Stimulated activated CD4-positive, alpha-beta T cell treated with anti-CD3 and anti-CD28 coated beads, Interleukin-4, amount 100 ng/mL, for 24 hours (primary cell): ENCODE data around the gene NCS1.

Source experiments
- DNase-seq: peaks from one replicate; pipeline ENCODE4 v3.0.0-alpha.2; 2020

The NCS1 gene

DNA sequence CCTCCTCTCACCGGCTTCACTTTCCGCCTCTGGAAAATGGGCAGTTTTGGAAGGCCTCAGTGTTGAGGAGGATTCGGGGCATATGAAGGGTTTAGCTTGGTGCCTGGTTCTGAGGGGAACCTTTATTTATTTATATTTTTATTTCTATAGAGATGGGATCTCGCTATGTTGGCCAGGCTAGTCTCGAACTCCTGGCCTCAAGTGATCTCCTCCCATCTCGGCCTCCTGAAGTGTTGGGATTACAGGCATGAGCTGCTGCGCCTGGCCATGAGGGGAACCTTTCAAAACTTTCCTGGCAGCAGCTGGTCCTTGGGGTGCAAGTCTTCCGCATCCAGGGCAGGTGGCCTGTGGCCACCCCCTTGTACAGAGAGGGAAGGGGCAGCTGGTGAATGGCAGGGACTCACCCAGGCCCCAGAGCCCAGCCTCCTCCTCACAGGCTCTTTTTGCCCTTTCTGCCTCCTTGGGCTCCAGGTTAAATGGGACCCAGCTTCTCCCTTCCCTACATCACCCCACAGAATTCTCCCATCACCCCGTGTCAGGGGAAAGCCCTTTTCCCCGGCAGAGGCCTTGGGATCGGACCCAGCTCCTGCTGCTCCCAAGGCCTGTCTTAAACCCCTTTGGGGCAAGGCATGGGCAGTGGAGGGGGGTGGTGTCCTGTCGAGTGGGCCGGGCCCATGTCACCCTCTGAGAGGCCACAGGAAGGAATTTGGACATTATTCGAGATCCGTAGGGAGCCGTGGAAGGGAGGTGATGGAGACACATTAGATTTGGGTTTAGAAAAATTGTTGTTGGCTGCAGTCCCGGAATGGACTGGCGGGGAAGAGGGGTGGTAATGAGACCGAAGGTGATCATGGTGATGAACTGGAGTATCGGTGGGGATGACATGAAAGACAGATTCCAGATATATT, 5.9 kb downstream of the NCS1 start:
- no peak for DNase-seq

DNA sequence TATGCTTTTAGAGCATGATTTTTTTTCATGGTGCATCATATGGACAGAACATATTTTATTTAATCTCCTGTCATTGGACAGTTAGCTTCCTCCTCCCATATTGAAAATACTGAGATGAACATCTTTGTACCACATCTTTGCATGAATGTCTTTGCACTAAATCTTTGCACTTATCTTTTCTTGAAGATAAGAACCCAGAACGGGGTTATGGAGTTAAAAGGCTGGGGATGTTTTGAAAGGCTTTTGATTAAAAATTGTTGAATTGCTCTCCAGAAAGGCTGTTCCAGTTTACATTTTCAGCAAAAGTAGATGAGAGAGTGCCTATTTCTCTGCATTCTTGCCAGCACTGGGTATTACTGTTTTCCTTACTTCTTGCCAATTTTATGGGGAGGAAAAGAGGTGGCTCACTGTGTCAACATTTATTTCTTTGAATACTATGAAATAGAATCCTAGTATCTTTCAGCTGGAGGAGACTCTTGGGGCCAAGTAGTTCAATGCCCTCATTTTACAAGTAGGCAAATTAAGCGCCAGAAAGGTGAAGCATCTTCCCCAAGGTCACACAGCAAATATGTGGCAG, 7.2 kb downstream of the NCS1 start:
- DNase-seq = no peak

DNA sequence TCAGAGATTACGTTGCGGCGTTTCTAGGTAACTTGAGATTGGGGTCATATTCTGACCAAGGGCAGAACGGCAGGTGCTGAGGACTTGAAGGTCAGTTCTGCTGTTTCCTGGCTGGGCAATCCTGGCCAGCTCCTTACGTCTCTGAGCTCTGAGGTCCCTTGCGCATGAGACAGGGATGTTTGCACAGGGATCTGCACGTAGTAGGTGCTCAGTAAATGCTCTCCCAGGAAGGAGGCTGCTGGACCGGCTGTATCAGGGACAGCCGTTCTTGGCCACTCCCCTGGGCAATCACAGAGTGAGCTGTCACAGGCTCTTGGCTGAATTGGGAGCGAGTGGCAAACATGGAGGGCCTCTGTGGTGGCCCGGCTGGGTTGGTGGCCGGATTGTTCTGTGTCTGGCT, 8.3 kb downstream of the NCS1 start:
- no peak for DNase-seq

DNA sequence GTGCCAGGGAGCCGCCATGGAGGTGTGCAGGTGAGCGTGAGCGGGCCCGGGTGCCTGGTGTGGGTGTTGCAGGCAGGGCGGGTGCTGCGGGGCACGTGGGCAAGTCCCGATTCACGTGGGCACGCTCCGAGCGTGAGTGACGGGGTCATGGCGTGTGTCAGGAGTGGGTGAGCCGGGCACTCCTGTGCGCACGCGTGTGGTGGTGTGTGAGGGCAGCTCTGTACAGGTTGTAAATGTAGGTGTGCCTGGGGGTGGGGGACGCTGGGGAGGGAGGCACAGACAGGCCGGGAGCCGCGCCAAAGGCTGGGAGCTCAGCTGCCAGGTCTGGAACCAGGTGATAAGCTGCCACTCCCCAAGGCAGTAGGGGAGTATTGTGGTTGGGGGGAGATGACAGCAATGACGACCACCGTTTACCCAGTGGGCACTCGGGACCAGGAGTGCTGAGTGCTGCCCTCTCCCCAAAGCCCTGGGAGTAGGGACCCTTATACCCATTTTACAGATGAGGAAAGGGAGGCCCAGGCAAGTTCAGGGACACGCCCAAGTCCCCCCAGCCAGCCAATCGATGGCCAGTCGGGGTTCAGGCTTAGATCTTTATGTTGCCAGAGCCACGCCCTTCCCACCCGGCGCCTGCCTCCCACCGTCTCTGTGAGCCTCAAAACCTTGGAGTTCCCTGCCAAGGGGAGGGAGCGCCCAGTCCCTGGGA, 9.6 kb downstream of the NCS1 start:
- DNase-seq = no peak

DNA sequence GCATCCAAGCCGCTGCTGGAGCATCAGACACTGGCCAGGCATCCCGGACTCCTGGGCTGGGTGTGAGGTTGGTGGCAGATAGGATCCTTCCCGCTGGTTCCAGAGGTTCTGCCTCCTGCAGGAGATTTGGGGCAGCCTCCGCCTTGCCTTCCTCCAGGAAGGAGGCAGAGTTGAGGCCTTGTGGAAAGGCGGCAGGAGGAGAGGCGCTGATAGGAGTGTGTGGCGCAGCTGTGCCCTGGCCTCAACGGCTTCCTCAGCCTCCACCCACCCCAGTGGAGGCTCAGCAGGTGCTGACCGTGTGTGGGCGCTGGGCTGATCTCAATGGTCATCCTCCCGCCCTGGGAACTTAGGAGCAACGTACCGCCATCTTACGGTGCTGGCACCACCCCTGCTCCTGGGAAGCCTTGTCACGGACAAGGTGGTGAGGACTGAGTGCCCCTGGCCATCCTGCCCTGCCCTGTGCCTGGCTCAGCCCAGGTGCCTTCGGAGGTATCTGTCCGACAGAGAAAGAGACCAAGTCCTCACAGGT, 10.2 kb downstream of the NCS1 start:
- no peak for DNase-seq

DNA sequence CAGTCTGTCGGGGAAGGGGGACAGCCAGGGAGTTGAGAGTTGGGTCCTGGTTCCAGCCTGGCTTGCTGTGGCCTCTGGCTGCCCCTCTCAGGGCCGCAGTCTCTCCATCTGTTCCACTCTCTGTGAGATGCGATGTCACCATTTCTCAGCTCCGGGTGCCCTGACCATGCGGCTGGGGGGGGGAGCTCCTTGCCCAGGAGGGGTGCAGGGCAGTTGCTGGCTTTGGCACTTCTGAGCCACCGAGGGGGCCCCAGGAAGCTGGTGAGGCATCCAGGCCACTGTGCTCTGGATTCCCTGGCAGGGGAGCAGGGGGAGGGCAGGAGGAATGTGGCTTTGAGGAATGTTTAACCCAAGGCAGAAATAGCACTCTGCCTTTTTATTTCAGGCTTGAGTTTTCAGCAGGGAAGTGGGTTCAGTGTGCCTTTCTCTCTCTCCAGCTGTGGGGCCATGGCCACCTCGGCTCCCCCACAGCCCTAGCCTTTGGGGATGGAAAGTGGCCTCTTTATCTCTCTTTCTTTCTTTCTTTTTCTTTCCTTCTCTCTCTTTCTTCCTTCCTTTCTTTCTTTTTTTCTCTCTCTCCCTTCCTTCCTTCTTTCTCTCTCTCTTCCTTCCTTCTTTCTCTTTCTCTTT, 11.0 kb downstream of the NCS1 start:
- DNase-seq = no peak

DNA sequence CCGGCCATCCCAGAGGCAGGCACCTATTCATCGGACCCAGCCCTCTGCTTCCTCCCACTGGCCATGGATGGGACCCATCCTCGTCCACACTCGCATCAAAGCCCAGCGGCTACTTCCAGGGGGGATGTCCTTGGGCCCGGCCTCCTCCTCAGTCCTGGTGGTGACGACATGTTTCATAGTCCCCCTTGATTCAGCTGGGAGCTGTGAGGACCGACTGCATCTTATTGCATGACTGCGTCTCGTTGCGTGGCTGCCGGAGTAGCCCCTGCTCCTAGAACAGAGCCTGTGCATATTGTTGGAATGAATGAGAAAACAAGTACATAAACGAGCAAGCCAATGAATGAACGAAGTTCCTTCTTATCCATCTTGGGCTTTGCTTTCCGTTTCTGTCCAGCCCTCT, 12.8 kb downstream of the NCS1 start:
- DNase-seq = no peak

DNA sequence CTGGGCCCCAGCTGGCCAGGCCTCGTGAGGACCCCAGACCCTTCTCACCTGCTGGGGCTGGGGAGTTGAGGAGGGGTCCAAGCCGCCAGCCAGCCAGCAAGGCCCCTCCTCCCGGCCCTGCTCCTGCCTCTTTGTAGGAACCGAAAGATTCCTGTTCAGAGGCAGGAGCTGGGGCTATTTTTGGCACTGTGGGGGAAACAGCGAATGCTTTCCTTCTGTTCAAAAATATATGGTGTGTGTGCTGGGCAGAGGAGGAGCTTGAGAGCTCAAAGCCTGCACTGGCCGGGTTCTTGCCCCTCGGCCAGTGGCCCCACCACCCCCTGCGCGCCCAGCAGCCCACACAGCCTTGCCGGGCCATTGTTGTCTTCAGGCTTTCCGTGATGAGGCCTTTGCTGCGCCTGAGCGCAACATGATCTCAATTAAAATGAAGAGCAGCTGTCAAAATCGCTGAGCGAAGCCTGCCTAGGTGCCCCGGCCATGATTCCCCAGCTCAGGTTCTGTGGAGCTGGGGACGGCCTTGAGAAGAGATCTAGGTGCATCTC, 13.4 kb downstream of the NCS1 start:
- DNase-seq = no peak

DNA sequence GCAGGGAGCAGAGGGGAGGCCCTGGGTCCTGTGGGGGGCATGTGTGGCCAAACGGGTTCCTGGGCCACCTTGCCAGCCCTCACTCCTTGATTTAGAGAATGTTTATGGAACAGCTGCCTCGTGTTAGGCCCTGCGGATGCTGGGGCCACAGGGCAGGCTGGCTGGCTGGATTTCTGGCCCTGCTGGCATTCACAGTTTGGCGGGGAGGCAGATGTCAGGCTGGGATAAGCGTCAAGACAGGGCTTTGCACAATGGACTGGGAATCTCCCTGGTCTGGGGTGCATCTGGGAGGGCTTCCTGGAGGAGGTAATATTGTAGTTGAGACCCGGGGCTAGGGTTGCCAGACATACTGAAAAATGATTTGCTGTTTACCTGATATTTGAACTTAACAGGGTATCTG, 13.8 kb downstream of the NCS1 start:
- no peak for DNase-seq

DNA sequence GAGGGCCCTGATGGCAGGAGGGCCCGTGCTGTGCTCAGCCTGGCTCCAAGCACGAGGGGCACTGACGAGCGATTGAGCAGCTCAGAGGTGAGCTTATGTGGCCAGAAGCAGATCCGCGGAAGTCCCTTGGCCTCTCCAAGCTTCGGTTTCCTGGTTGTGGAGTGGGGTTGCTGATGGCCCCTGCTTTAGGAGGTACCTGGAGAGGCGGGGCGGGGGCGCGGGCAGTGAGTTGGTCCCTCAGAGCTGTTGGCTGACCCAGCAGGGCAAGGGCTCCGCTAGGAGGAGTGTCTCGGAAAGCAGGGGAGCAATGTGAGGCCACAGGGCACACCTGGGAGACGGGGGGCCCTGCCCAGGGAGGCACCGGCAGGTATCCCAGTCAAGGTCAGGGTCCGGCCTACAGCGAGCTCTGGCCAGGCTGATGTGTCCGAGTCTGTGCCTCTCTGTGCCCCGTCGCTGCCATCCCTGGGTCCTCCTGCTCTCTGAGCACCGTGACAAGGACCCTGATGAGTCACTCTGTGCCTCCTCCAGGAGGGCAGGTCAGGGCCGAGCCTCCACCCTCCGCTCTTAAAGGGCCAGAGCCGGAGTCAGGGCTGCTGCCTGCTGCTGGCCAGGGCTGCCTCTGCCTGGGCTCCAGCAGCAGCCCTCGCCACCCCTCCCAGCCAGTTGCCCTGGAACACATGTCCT, 14.8 kb downstream of the NCS1 start:
- no peak for DNase-seq

DNA sequence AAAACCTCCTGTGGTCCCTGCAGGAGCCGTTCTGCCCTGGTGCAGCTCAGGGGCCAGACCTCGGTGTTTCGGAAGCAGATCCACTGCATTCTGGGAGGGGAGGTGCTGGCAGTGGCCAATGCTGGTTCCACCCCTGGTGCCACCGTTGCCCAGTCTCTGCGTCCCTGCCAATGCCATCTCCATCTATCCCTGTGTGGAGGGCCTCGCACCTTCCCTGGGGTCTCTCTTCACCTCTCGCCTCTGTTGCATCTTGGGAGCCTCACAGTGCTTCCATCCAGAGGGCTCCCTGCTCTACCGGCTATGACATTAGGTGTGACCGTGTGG, 15.3 kb downstream of the NCS1 start:
- DNase-seq = no peak

DNA sequence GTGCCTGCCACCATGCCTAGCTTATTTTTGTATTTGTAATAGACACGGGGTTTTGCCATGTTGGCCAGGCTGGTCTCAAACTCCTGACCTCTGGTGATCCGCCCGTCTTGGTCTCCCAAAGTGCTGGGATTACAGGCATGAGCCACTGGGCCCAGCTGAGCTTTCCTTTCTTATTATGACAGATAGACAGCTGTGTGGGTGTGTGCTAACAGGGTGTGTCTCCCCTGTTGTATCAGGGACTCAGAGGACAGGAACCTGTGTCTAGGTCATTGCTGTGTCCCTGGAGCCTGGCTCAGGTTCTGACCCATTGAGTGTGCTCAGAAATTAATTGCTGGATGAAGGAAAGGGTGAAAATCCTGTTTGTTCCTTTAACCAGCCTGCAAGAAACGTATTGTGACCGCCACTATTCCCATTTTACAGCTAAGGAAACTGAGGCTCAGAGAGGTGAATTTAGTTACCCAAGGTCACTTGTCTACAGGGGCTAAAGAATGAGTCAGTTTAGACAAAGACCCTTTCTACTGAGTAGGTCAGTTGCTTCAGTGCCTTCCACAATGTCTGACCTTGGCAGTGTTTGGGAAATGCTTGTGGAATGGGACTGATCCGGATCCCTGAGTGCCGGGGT, 16.8 kb downstream of the NCS1 start:
- DNase-seq = no peak

DNA sequence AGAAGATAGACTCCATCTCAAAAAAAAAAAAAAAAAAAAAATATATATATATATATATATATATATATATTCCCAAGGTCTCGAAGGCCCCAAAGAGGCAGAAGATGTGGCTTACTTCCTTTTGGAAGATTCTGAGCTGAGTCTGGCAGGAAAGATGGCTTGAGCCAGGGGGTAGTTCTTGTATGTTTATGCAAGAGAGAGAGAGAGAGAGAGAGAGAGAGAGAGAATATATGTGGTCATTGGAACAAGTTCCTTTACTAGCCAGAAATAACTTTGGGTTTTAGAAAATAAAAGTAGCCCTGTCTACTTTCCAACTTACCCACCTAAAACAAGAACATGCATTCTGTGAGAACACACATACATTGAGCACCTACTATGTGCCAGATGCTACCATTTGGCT, 17.6 kb downstream of the NCS1 start:
- DNase-seq = no peak

DNA sequence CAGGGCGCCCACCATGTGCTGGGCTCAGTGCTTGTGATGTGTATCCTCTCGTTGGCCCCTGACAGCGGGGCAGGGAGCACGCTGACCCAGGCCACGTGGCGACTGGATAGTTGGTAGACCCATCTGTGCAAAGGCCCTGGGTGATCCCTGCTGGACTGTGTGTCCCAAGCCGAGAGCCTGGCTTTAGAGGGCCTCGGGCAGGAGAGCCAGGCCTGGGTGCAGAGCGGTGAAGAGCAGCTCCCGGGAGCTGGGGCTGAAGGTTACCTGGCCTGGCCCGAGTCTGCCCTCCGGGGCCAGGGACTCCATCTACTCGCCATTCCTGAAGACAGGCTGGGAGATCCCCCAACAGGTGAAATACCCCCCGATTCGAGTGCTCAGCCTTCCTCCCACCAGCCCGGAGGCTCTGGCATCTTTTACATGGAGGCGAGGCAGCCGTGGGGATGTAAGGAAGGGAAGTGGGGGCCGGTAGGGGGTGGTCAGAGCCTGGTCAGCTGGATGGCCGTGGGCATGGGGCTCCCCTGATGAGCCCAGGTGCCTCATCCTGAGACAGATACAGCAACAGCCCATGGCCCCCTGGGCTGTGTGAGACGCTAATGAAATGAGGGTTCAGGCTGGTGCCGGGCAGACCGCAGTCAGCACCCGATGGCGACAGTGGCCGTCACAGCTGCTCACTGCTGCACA, 19.0 kb downstream of the NCS1 start:
- DNase-seq = no peak

DNA sequence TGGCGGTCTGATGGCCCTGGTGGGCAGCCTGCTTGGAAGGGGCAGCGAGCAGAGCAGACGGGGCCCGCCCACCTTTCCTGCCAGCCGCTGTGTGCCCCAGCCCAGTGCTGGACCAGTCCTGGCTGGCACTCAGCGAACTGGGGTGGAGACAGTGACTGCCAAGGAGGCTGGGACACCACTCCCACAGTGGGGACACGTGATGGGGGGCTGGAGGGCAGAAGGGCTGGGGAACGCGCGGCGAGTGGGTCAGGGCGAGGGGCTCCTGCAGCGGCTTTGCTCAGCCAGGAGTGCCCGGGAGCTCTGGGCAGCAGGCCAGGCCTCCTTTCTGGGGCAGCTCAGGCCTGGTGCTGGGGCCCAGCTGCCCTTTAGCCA, 19.5 kb downstream of the NCS1 start:
- no peak for DNase-seq

DNA sequence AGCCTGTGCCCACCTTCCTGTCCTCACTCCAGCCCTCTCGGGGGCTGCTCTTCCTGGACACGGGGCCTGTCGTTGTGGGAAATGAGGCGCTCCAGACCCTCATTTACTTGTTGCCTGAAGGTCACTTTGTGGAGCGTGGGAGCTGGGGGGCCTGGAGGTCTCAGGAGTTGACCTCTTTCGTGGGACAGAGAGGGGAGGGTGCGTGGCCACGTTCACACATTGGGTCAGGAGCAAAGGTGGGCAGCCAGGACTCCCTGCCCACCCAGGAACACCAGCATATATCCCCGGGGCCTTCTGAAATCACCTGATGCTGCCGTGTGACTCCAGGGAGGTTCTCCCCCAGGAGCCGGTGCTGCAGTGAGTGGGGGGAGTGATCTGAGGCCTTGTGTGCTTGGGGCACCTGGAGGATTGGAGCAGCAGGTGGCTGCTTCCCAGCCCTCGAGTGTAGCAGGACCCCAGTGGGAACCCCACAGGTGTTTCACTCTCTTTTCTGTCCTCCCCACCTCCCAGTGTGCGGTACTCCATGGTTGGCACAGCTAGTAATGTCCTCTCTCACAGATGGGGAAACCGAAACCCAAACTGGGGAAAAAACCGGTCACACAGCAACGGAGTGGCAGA, 20.3 kb downstream of the NCS1 start:
- DNase-seq = no peak

DNA sequence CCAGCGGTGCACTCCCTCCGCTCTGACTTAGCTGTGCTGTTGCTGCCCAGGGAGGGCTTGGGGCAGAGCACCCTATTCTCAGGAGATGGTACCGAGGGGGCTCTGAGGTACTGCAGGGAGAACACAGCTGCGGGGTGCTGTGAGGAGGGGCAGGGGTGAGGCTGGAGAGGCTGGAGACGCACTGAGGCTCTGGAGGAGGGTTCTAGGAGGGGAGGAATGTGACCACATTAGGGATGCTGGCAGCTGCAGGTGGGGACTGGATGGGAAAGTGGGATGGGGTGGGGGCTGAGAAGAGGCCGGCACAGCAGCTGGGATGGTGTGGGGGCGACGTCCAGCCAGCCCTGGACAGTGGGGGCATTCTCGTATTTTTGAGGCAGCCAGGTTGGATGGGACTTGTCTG, 20.9 kb downstream of the NCS1 start:
- DNase-seq = no peak

DNA sequence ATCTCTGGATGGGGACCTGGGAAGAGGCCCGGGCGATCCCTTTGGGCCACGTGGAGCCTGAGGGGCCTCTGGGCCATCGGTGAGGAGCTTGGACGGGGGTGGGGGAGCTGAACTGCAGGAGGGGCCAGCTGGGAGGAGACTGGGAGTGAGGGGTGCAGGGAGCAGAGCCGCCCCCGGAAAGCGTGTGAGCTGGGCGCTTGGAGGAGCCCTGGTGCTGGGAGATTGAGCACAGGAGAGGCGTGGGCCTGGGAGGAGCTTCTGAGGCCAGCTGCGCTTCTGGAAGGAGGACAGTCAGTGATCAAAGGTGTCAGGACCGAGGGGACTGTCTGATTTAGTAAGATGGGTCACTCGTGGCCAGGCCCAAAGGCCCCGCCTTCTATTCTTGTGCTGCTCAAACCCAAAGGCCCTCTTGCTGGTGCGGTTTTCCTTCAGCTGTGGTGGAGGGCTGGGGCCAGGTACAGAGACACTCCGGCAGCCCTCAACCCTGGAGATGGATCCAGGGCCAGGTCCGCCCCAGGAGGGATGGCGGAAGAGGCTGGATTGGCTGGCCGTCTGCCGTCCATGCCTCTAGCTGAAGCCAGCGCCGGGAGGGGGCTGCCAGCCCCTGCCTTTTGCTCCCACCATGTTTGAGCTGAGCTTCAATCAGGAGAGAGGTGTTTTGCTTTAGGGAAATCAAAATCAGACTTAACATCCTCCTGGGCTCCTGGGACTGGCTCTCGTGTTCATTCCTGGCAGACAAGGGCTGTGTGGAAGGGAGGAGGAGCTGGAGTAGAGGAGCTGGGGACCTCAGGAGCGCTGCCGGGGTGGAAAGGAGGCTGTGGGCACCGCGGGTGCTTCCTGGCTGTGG, 21.6 kb downstream of the NCS1 start:
- DNase-seq = no peak

DNA sequence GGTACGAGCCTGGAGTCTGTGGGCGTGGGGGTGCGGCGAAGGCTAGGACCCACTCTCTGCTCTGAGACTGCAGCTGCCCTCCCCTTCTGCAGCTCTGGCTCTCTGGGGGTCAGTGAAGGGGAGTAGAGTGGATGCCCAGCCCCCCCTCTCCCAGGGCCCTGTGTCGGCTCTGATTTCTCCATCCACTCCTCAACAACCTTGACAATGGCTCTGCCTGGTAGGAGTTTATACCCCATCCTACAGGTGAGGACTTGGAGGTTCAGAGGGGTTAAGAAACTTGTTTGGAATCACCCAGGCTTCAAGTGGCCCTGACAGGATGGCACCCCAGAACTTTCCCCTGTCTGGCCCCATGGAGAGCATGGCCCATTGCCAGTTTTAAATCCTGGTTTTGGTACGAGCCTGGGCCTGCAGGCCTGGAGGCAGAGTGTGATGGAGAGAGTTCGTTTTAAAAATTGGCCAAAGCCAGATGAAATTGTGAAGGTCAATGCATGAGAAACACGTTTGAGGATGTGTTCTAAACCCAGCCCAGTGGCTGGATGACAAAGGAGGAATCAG, 22.3 kb downstream of the NCS1 start:
- DNase-seq = no peak

DNA sequence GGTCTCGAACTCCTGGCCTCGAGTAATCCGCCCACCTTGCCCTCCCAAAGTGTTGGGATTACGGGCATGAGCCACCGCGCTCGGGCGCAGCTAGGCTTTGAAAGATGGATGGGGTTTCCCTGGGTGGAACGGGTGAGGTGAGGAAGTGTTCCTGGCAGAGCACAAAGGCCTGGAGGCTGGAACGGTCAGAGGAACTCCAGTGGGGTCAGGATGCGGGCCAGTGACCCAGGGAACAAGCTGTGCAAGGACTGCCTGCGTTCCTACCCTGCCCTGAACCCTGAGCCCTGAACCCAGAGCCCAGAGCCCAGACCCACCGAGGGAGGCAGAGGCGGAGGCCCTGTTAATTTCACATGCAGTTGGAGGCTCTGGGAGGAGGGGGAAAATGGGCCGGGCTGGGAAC, 23.4 kb downstream of the NCS1 start:
- no peak for DNase-seq
